NCI-H2227 (cell line): Measurements from ENCODE around the gene DBH.
A peak's percentile ranks its signal among the peaks of the same experiment; 100 is the strongest.

ENCODE experiments used
- DNase-seq: peaks from one replicate; lab custom pipeline; 2025; ENCODE audit not compliant: unreplicated experiment; lab: John Stamatoyannopoulos, UW

DBH gene

DNA sequence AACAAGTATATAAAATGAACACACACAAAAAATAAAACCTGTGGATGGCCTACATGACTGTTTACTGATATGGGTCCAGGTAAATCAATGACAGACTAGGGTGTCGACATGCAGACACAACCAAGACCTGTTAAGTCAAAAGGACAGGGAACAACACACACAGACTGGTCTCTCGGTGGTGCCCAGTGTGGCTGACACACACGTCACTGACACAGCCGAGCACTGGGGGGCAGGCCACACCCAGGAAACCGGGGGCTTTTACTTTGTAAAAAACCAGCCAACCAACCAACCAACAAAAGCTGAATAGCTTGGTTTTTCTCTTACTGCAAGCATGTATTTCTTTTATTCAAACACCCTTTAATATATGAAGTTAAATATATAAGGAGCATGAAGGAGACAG, 31.9 kb upstream of the DBH start:
- no peak for DNase-seq

DNA sequence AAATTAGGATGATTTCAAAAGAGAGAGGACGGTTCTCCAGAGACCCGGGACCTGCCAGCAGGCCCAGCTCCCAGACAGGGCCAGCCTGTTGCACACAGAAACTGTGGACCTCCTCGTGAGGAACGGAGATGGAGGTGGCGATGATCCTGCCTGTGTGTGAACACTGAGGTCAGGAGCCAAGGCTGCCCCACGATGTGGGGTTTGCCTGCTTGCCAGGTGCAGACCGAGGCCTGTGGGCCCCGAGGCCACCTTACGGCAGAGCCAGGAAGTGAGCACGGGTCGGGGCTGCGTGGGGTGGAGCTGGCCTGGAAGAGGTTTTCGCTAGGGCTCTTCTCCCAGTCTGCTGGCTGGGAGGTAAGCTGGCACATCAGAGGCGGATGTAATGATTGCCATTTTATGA, 31.3 kb upstream of the DBH start:
- DNase-seq: no peak

DNA sequence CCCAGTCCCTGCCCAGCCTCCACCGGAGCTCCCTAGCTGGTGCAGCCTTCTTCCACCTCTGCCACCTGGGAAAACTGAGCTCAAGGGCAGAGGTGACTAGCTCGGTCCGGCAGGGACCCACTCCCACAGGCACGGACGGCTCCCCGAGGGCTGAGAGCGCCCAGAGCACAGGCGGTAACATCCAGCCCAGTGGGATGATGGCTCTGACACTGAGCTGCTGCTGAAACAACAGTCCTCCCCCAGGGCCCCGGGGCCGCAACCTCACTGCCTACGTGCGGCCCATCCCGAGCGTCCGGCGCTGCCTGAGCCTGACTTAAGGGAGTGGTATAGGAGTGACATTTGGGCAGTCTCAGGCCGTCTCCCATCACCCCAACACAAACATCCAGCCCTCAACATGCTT, 30.7 kb upstream of the DBH start:
- DNase-seq: no peak

DNA sequence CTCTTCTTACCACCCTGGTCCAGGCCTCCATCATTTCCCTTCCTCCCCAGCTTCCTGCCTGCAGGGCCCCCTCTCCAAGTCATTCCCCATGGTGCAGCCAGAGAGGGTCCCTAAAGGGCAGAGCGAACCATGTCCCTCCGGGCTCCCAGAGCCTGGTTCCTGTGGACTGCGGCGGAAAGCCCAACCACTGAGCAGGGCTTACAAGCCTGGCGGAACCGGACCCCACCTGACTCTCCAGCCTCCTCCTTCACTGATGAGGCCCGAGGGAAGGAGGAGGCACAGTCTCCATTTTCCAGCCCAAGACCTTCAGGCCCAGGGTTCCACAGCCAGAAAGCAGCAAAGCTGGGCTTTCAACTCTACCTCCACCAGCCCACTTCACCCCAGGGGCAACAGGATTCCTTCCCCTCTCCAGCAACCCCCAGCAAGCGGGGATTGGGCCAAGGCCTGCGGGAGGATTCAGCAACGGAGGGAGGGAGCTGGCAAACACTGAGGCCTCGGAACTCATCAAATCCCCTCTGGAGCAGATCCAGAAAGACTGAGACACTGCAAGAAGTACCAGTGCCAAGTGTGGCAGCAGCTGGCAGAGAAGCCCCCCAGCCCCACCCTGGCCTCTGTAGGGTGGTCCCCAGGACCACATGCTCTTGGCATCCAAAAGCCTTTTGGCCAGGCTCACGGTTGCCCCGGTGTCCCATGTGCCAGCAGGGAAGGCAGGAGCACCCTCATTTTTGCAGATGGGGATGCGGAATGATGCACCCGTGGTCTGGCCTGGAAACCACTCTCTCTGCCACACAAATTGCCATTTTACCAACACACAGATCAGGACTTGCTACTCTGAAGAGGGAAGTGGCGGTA, 30.1 kb upstream of the DBH start:
- DNase-seq: no peak

DNA sequence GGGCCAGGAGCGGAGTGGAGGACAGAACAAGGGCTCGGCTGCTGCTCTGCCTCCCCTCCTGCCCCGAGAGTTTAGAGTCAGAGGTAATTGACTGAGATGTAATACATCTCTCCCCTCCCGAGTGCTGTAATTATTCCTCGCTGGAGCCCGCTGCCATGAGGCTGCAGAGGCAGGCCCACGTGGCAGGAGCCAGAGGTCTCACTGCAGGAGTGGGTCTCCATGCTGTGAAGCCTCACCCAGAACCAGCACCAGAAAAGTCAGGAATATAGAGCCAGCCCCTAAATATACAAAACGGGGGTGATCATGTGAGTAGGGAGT, 29.5 kb upstream of the DBH start:
- DNase-seq: peak; percentile 62

DNA sequence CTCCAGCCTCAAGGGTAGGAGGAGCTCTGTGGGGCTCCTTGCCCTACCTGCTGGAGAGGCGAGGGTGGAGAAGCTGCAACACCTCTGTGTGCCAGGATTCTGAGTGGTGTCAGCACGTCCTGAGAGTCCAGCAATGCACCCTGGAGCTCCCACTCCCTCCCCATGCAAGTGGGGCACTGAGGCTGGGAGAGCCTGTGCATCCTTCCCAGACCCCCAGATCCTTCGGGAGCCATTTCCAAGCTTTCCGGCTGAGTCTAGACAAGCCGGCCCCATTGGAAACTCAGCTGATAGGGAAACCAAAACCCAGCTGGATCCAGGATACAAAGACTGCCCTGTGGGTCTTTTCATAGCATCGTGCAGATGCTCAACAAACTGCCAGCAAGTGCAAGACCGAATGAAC, 28.8 kb upstream of the DBH start:
- DNase-seq: no peak

DNA sequence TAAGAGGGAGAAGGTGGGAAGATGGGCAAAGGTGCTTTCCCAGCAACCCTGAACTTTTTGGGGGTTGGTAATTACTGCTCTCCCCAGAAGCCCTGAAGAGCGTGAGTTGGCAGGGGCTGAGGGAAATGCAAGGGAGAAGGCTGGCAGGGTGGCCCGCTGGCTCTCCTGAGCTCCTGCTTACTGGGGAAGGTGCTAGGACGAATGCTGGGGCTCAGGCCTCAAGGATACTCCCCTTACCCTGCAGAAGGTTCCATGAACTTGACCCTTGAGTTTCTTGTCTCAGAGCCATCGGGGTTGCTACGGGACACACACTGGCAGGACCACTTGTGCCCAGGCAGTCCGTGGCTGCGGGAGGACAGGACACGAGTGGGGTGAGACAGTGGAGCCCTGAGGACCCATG, 28.2 kb upstream of the DBH start:
- no peak for DNase-seq

DNA sequence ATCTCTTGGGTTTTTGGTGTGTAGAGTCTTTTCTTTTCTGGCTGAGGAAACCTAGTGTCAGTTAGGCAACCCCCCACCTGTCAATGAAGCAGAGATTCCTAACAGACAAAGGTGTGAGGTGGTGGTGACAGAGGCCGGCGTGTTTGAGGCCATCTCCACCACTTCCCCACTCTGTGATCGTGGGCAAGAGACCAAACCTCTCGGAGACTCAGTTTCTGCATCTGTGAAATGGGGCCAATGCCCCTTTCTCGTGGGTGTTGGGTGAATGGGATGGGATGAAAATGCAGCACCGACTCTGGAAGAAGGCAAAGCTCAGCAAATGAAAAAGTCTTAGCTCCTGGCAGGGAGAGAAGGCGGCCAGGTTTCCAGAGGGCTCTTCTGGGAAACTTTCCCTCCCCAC, 27.8 kb upstream of the DBH start:
- DNase-seq: no peak

DNA sequence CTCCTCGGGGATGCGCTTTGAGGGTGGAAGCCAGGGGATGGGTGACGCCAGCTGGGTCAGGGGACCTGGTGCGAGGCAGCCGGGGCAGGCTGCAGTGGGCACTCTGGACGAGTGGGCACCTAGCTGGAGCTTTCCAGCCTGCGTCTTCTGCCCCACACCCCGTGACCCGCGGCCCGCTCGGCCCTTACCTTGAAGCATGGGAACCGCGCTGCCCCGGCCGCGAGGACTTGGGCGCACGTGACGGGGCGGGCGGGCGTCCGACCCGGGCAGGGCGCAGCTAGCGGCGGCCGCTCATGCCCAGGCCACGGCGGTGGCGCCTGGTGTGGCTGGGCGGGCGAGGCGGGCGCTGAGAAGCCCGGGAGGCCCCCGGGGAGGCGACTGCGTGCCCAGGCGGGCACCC, 27.3 kb upstream of the DBH start:
- no peak for DNase-seq

DNA sequence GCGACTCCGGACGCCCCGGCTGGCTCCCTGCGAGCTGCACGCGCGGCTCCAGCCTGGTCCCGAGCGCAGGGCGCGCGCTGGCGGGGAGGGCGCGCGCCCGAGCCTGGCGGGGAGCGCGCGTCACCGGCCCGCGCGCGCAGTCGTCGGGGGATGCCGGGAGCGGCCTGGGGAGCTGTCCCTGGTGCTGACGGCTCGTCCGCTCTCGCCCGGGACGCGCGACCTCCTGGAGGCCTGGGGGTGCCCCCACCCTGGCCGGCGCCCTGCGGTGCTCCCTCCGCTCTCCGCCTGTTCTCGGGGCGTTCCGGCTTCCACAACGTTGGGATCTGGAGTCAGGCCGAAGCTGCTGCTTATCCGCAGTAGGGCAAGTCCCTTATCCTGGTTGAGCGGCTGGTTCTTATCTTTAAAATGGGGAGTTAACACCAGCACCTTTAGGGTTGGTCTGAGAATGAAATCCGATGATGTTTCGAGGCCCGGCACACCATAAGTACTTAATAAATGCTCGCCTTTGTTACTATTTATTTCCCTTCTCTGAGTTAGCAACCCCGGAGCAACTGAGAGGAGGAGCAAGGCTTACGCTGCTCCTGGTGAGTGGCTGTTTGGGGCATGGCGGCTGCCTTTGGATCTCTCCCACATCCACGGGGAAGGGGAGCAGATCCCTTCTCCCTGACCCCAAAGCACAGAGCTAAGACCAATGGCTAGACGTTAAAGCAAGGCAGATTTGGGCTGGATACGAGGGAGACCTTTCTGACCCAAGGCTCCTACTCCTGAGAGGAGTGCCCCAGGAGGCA, 26.7 kb upstream of the DBH start, which contains the start of gene FAM163B:
Gene FAM163B (minus strand): TSS at position 79 of the 788 bp plus-strand sequence. CDS start 29,166 bp downstream, outside the sequence.
- peak; percentile 60 for DNase-seq

DNA sequence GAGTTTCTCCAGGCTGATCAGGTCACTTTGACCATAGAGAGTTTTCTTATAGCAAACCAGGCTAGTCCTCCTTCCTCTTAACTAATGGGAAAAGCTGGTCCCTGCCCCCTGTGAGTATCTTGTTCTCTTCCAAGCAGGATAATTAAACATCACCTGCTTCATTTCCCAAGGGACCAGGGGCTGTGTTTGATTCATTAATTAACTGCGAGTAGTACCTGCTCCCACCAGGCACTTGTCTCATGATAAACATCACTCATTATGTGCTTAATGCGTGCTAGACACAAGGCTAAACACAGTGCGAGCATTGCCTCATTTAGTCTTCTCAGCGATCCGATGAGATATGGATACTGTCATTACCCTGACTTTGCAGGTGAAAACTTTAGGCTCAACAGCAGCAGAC, 25.3 kb upstream of the DBH start:
- DNase-seq: no peak

DNA sequence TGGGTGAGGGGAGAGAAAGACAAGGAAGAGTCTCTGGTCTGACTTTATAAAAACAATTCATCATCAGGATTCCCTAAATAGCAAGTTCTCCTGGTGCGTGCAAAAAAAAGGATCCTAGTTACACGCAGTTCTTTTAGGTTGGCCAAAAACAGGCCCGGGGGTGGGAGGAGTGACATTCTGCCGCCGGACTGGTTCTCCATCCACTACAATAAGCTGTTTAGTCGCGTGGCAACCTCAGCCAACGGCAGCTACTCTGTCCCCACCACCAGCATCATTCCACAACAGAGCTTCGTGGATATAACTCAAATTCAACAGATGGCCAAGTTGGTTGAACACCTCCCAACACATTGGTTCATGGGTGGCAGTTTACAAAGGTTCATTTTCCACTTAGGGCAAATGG, 24.1 kb upstream of the DBH start:
- DNase-seq: no peak

DNA sequence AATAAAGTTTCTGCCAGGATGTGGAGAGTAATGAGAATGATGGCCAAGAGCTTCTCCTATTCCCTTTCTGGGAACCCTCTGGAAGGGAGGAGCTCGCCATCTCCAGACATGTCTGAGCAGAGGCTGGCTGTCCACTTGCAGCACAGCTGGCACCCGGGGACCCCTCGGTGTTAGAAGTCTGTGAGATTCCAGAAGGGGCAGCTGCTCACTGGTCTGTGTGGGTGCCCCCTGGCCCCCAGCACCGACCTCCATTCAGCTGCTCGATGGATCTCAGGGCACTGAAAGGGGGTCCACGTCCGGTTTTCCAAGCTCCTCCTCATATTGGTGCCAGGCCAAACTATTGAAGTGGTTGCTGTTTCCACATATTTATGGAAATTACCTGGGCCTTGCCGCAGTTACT, 23.3 kb upstream of the DBH start:
- DNase-seq: no peak

DNA sequence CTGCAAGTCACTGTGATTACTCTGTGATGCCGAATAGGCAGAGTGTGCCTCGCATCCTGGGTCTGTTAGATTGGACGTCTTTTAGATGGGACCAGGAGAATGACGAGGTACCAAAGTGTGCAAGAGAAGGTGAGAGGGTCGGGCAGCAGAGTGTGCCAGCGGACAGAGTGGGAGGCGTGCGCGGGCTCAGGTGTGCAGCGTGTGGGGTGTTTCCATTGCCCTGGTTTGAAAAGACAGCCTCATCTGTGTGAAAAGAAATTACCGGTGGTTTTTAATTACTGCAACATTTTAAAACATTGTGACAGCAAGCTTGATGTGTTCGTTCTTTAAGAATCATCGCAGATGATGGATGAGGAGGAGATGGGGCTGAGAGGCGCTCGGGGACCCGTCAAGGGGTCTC, 22.7 kb upstream of the DBH start:
- DNase-seq: no peak

DNA sequence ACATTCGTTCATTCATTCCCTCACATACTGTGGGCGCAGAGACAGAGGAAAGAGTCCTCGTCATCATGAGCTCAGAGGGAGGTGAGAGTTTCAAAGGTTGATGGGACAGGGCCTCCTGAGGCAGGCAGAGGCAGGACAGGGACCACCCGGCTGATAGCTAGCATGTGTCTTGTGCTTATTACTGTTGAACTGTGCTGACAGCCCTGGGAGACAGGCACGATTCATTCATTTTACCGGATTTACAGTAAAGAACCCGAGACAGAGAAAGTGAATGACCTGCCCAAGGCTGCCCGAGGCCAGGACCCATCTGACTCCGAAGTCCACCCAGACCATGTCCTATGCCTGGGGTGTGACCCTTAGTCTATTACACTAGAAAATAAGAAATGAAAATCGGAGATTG, 22.1 kb upstream of the DBH start:
- no peak for DNase-seq

DNA sequence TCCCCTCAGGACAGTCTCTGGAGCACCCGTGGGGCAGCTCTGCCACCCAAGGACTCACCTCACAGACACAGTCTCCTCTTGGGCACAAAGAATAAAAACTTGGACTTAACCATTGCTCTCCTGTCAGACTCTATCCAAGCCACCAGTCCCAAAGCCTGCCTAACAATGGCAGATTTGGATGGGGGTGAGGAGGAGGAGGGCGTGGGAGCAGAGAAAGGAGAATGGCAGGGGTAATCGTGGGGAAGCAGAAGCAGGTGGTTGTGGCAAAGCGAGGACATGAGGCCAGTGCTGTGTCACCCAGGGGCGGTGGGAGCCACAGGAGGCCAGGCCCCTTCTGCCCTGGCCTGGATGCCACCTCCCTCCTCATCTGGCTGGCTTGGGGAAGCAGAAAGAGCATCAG, 21.5 kb upstream of the DBH start:
- no peak for DNase-seq

DNA sequence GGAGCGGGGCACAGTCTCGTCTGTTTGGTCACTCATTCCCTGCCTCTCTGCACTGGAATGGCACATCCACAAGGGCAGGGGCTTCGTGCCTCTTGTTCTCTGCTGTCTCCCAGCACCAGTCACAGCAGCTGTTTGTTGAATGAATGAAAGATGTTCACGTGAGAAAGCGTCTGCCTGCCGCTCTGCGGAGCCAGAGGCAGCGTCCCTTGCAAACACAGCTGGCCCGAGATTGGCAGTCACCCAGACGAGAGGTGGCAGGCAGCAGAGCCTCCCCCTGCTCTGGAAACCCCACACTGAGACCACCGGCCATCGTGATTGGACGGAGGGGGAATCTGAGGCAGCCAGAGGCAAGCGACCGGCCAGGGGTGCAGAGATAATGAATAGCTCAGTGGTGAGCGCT, 21.0 kb upstream of the DBH start:
- DNase-seq: no peak

DNA sequence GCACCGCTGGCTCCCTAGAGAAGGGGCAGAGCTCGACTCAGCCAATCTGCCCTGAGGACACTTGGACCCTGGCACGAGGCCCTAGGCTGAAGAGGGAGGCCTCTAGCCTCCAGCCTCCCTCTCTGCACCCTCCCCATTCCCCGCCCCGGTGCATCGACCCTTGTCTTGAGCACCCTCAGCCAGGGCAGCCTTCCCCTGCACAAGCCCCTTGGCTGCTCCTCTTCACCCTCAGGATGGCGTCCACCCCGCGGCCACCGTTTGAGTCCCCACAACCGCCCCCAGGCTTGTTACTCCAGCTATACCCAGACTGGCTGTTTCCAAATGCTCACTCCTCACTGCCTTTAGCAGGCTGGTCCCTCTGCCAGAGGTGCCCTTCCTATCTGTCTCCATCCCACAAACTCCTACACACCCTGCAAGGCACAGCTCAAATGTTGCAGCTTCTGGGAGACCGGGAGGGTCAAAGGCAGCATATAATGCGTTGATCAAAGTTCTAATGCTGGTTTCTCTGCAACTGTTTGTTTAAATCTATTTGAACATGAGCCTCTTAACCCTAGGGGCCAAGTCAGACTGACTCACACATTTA, 20.5 kb upstream of the DBH start:
- DNase-seq: no peak

DNA sequence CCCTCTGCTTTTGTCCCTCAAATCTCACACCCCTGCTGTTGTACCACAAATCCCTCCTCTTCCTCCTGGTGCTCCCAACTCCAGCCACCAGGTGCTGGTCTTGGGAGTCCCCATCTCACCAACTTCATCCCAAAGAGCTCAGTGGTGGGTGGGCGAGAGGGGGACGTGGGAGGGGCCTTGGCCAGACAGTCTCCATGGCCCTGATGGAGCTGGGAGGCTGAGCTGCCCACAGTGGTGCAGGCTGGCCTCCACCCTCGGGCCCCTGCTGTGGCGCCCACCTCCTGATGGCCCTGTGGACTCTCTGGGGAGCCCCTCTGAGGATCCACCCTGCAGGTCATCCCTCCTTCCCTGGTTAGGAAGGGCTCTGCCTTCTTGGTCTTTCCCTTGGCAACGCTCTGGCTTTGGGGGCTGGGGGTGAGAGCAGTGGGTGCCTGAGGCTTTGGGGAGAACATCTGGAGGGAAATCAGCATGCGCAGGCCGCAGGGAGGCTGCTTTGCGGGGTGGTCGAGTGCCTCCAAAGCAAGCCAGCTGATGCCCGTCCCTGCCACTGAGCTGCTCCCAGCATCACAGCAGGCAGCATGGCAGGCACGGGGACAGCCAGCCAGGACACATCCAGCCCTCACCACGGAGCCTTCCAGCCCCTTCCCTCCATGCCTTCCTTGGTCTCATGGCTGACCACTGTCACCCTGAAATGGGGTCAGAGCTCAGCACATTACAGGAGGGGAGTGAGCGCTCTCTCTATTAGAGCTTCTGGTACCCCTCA, 19.3 kb upstream of the DBH start:
- DNase-seq: no peak

DNA sequence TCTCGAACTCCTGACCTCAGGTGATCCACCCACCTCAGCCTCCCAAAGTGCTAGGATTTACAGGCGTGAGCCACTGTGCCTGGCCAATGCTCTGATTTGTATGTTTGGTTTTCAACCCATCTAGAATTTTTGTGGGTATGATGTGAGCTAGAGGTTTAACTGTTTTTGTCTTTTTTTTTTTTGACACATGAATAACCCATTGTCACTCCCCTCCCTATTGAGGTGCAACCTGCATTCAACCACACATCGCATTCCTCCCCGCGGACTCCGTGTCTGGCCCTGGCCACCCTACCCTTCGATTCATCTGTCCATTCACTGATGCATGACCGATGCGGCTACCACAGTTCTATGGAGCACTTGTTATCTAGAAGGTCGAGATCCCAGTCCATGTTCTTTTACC, 17.4 kb upstream of the DBH start:
- DNase-seq: no peak

DNA sequence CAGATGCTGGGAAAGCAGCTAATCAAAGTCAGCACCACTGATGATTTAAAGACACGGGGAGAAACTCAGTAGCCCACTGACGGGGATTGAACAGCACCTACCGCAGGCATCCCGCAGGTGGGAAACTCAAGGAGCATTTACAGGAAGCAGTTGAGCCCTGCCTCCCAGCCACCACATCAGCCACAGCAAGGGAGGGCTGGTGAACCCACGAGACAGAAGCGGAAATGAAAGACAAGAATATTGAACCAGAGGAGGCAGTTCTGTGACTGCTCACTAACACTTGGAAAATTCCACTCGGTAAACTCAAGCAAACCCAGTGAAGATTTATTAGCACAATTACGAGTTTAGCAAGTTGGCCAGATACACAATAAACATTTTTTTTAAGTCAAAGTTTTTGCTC, 16.4 kb upstream of the DBH start:
- no peak for DNase-seq
